Measurements from ENCODE around the gene AHCYL2. TPM values are rescaled to one million over a fixed set of nuclear protein-coding genes. Genes with fewer than 3 reads are reported as not detected.

The AHCYL2 gene
- total and polyA plus RNA-seq, 2 of the 8 experiments (the other 6 are each of a cell fraction or from before 2014, with no cell fraction given): 20.7 to 25.4 TPM

DNA sequence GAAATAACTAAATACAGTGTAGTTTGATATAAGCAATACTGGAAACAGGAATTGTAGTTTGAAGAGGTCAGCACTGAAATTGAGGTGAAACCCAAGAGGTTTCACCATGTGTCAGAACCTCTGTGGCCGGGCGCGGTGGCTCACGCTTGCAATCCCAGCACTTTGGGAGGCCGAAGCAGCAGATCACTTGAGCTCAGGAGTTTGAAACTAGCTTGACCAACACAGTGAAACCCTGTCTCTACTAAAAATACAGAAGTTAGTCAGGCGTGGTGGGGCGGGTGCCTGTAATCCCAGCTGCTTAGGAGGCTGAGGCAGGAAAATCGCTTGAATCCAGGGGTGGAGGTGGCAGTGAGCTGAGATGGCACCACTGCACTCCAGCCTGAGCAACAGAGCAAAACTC, 13.7 kb downstream of the AHCYL2 start:
- no peak overlapping the region for H3K27ac ChIP-seq (ENCODE audit: low read depth, low read length)
- CTCF ChIA-PET (ENCODE audit: partially characterized antibody): interaction anchor here (0.7 to 1.5 kb wide), 9 partner anchors 9 to 1813 kb away, joined by 3 to 5 read pairs (median 3); partner anchors contain the start of gene STRIP2
- H2BK120ac ChIP-seq (replicated peaks; ENCODE audit: low read depth, low read length): no peak overlapping the region
- H3K27me3 ChIP-seq (replicated peaks in 1 of 4; ENCODE audit: control insufficient read depth in 3 of 4, extremely low read depth in 1 of 4, insufficient read depth in 3 of 4, low read length in 3 of 4): no peaks in the 10 kb centered on the region
- H3K18ac ChIP-seq (ENCODE audit: extremely low read depth, low read length): no peak overlapping the region
- no peak overlapping the region for H2BK20ac ChIP-seq (ENCODE audit: low read length)
- H3K36me3 ChIP-seq (ENCODE audit: control insufficient read depth in 2 of 4, insufficient read depth in 4 of 4, low read length in 3 of 4): no peaks in the 10 kb centered on the region
- no peak overlapping the region for H4K5ac ChIP-seq (ENCODE audit: insufficient read length, low read depth, low read length)
- no peak overlapping the region for H3K4me2 ChIP-seq (ENCODE audit: insufficient read depth in 1 of 2, low read depth in 2 of 2, low read length in 2 of 2)
- H2AFZ ChIP-seq (ENCODE audit: low read length): no peak overlapping the region
- H4K8ac ChIP-seq (ENCODE audit: extremely low read depth, insufficient read depth, low read length): no peak overlapping the region
- no peak overlapping the region for H2BK12ac ChIP-seq (ENCODE audit: low read depth, low read length)
- POLR2A ChIA-PET (ENCODE audit: partially characterized antibody): interaction anchor here (1.0 to 1.4 kb wide), 5 partner anchors 10 to 69 kb away, joined by 3 to 4 read pairs (median 3); no protein-coding TSS in a partner anchor
- no peak overlapping the region for H2BK15ac ChIP-seq (ENCODE audit: low read length)
- 95% methylated on average over 8 of the region's 8 CpGs; no CpG with 5 or more reads in 1 of the 2 experiments for WGBS, 2 experiments (ENCODE audit: extremely low coverage in 1 of 2, insufficient coverage in 1 of 2, insufficient read length in 1 of 2, insufficient replicate concordance in 2 of 2, low coverage in 1 of 2, low lambda C conversion rate in 2 of 2, missing lambda C conversion rate in 1 of 2)
- H3K14ac ChIP-seq (ENCODE audit: insufficient read length): no peak overlapping the region
- H3K9me3 ChIP-seq (ENCODE audit: insufficient read depth in 2 of 2, low read depth in 1 of 2, low read length in 1 of 2): no peaks in the 10 kb centered on the region
- no peak overlapping the region for H3K56ac ChIP-seq (replicated peaks; ENCODE audit: insufficient read length, low read depth, low read length)
- no peak overlapping the region for H3K4ac ChIP-seq (replicated peaks; ENCODE audit: insufficient read length, low read depth, low read length)
- peaks cover 0 to 30% of the 10 kb centered on the region in 2 experiments; a peak in 2 of 4 replicates for H3K79me2 ChIP-seq (ENCODE audit: control insufficient read depth in 1 of 2, insufficient read depth in 2 of 2, low read length in 2 of 2)
- no peaks in the 10 kb centered on the region for H3K4me1 ChIP-seq (replicated peaks in 1 of 4; ENCODE audit: control insufficient read depth in 3 of 4, insufficient read depth in 4 of 4, low read length in 3 of 4)
- no peaks in the 10 kb centered on the region for H3K79me1 ChIP-seq (ENCODE audit: low read depth, low read length)
- no peak overlapping the region for H3K23ac ChIP-seq (ENCODE audit: insufficient read length)
- H4K20me1 ChIP-seq (replicated peaks in 1 of 2; ENCODE audit: control insufficient read depth in 1 of 2, insufficient read depth in 2 of 2, low read length in 2 of 2): no peaks in the 10 kb centered on the region
- no peak overlapping the region for H3K9ac ChIP-seq (replicated peaks in 1 of 4; ENCODE audit: extremely low read depth in 1 of 4, low read depth in 3 of 4, low read length in 3 of 4)
- H2BK5ac ChIP-seq (ENCODE audit: low read depth, low read length): no peak overlapping the region
- H3K23me2 ChIP-seq (ENCODE audit: low read depth, low read length): no peaks in the 10 kb centered on the region
- no peak for FAIRE-seq
- no peak overlapping the region for H3K4me3 ChIP-seq (ENCODE audit: extremely low read depth in 1 of 4, insufficient read depth in 2 of 4, low read depth in 3 of 4, low read length in 4 of 4)
- H4K91ac ChIP-seq (replicated peaks; ENCODE audit: insufficient read length, low read length): no peak overlapping the region
- no peak overlapping the region for H2AK5ac ChIP-seq (ENCODE audit: low read depth, low read length)
- no peak for DNase-seq (ENCODE audit: low read depth in 1 of 2, low spot score in 2 of 2)
